Measurements from ENCODE around the gene IPO11.

DNA sequence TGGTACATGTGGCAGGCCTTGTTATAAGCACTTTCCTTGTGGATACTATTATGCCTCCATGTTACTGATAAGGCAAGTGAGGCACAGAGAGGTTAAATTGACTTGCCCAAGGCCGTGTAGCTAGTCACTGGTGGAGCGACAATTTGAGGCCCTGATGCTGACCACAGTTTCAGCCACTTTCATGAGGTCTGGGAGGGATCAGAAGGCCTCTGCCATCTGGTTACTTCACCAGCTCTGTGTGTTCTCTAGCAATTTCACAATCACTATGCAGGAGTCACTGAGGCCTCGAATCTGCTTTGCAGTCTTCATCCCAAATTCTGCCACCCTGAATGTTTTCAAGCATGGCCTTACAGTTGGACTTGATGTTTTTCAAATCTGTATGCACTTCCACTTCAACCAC lies 175.2 kb downstream of the IPO11 start:
- TF ChIP-seq, protein P1, sequence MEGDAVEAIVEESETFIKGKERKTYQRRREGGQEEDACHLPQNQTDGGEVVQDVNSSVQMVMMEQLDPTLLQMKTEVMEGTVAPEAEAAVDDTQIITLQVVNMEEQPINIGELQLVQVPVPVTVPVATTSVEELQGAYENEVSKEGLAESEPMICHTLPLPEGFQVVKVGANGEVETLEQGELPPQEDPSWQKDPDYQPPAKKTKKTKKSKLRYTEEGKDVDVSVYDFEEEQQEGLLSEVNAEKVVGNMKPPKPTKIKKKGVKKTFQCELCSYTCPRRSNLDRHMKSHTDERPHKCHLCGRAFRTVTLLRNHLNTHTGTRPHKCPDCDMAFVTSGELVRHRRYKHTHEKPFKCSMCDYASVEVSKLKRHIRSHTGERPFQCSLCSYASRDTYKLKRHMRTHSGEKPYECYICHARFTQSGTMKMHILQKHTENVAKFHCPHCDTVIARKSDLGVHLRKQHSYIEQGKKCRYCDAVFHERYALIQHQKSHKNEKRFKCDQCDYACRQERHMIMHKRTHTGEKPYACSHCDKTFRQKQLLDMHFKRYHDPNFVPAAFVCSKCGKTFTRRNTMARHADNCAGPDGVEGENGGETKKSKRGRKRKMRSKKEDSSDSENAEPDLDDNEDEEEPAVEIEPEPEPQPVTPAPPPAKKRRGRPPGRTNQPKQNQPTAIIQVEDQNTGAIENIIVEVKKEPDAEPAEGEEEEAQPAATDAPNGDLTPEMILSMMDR (conservative IDR thresholded peaks at IDR 0.05): no peak
- TF ChIP-seq ZFX (IDR thresholded peaks at IDR 0.05): no peak
